ENCODE measurements around the gene C2orf76.
"Not testable (repeated sequence)": the region's sequence is repeated elsewhere in the genome, so short reads cannot be mapped to it uniquely, and the experiment has no call there.

Gene C2orf76

DNA sequence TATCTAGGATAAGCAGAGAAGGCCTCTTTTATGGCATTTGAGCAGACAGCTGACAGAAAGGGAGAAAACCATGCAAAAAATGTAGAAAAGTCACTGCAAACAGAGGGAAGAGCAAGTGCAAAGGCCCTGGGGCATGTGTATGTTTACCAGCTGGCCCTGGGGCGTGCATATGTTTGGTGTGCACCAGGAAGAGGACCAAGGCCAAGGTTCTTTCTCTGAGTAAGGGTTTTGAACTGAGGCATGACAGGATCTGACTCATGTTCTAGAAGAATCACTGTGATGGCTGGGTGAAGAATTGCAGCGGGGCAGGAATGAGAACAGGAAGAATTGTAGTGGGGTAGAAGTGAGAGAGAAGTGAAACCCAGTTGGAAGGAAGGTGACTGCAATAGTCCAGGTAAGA lies 73.4 kb downstream of the C2orf76 start:
- no peak for DNase-seq

DNA sequence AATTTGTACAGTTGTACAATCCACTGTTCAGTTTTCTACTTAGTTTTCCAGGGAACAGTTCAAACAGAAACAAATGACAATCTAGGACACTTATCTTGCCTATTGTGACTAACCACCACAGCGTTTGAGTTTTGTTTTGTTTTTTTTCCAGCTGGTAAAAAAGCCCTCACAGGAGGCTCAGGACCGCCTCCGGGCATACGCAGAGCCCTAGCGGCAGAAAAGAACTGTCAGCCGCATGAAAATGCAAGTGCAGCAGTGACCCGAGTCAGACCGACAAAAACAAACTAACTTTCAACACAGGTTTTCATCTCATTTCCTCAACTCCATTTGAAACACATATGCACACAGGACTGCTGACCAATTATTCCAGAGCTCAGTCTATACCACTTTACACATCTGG lies 74.4 kb downstream of the C2orf76 start:
- DNase-seq: no peak

DNA sequence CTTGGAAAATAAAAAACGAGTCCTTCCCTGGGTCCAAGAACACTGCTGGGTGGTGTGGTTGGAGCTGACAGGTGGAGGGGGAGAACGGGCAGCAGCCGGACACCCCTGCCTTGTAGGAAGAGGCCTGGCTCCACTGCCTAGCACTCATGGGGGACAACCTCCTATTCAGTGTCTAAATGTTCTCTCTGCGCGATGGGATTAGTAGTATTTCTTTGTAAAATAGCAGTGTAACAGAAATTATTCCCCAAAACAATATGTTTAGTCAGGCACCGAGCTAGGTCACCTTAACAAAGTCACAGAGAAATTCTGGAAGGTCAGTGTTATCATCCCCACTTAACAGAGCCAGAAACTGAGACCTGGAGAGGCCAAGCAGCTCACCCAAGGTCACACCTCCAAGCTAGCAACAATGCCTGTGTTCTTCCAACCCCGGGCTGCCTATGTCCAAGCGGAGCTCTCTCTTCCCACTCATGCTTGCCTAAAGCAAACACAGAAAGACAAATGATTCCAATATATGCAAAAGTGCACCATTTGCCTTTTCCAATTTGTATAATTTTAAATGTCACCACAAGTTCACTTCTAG lies 75.0 kb downstream of the C2orf76 start:
- DNase-seq: no peak

- DNase-seq: no peak
Observed at GRCh38 chr2:119290859-119291587, 75.6 kb downstream of the C2orf76 start.

DNA sequence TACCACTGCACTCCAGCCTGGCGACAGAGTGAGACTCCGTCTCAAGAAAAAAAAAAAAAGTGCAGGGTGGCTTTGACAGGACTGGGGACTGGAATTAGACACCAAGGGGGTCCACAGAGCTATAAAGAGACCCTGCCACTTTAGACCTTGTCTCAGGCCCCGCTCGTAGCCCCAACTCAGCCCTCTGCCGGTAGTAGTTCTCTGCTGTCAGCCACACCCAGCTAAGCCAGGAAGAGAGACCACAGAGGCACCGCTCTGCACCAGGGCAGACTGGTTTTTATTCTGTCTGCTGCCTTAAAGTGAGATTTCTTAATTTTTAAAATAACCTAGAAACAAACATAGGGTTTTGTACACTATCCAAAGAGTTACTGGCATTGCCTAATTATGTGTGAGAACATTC lies 77.0 kb downstream of the C2orf76 start:
- DNase-seq: no peak

DNA sequence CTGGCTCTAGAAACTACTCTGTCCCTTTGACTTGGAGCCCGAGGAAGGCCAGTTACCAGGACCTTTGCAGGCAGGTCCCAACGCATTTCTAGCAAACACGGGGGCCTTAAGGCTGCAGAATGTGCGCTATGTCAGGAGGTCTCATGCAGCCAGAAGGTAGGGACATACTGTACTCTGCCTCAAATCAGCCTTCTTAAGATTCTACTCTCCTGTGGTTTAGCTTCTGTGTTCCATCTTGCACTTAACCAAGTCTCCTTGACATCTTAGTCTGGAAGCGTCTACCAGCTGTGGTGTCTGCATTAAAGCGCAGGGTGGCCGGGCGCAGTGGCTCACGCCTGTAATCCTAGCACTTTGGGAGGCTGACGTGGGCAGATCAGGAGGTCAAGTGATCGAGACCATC lies 77.5 kb downstream of the C2orf76 start:
- no peak for DNase-seq

DNA sequence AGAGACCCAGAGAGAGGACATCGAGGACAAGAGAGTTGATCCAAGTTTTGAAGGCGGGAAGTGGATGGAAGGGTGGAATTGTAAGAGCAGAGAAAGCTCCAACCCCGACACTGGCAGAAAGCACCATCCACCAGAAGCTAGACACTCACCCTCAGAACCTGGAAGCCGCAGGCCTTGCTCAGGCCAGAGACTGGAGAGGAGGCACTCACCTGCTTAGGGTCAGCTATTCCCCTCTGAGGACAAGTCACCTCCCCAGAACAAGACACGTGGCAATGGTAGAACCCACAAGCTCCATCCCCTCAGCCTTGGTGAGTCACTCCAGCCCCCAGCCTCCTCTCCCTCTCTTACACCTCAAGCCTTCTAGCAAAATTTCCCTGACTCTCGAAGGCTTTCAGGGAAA lies 78.1 kb downstream of the C2orf76 start:
- no peak for DNase-seq

- DNase-seq: no peak
Observed at GRCh38 chr2:119286661-119287060, 80.0 kb downstream of the C2orf76 start.

- no peak for DNase-seq
Observed at GRCh38 chr2:119283873-119284331, 82.7 kb downstream of the C2orf76 start.

- DNase-seq: no peak
Observed at GRCh38 chr2:119282996-119283511, 83.6 kb downstream of the C2orf76 start.

- no peak for DNase-seq
Observed at GRCh38 chr2:119282146-119282995, 84.3 kb downstream of the C2orf76 start.

DNA sequence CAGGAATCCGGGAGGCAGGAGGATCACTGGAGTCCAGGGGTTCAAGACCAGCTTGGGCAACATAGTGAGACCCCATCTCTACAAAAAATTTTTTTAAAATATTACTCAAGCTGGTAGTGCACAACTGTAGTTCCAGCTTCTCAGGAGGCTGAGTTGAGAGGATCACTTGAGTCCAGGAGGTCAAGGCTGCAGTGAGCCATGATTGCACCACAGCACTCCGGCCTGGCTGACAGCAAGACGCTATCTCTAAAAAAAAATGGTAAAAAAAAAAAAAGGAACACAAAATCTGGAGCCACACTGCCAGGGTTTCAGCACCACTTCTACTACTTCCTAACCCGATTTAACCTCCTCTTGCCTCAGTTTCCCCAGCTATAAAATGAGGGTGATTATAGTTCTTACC lies 86.0 kb downstream of the C2orf76 start:
- DNase-seq: no peak

GRCh38 chr2:119279666-119280065 lies 87.0 kb downstream of the C2orf76 start:
- DNase-seq: no peak

DNA sequence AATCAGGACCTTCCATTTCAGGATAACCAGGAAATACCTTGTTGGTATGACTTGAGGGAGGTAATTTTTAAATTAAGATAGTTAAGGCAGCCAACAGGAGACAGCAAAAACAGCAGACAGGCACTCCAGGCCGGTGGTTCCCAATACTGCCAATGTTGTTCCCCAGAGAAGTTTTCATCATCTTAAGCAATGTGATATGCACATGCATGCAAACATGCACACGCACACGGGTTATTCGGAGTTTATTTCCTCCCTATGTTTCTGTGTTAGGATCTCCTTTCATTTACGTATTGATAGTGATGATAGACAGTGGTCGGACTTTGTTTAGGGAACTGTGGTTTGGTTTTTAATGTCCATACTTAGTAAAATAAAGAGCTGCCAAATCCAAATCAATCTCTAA lies 87.7 kb downstream of the C2orf76 start:
- no peak for DNase-seq

GRCh38 chr2:119278385-119278784 lies 88.2 kb downstream of the C2orf76 start:
- DNase-seq: not testable (repeated sequence)

- no peak for DNase-seq
Observed at GRCh38 chr2:119276864-119277263, 89.8 kb downstream of the C2orf76 start.

GRCh38 chr2:119267604-119268003 lies 99.0 kb downstream of the C2orf76 start:
- DNase-seq: no peak

- no peak for DNase-seq
Observed at GRCh38 chr2:119266091-119266589, 100.5 kb downstream of the C2orf76 start.

GRCh38 chr2:119265693-119266066 lies 101.0 kb downstream of the C2orf76 start:
- no peak for DNase-seq

- DNase-seq: no peak
Observed at GRCh38 chr2:119264781-119265692, 101.6 kb downstream of the C2orf76 start.

DNA sequence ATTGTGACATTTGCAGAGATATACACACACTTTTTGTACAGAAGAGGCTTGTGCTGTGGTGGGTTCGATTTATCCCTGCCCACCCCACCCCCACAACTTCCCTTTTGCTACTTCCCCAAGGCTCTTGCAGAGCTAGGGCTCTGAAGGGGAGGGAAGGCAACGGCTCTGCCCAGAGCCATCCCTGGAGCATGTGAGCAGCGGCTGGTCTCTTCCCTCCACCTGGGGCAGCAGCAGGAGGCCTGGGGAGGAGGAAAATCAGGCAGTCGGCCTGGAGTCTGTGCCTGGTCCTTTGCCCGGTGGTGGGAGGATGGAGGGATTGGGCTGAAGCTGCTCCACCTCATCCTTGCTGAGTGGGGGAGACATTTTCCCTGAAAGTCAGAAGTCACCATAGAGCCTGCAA lies 103.0 kb downstream of the C2orf76 start:
- no peak for DNase-seq

DNA sequence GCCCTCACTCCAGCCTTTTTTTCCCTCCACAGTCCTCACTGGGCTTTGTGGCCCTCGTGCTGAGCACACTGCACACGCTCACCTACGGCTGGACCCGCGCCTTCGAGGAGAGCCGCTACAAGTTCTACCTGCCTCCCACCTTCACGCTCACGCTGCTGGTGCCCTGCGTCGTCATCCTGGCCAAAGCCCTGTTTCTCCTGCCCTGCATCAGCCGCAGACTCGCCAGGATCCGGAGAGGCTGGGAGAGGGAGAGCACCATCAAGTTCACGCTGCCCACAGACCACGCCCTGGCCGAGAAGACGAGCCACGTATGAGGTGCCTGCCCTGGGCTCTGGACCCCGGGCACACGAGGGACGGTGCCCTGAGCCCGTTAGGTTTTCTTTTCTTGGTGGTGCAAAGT lies 103.6 kb downstream of the C2orf76 start:
- no peak for DNase-seq

All from left hindlimb (tissue), 1 donor.